Measurements from ENCODE around the gene STRIP1.

The STRIP1 gene

GRCh38 chr1:110094931-110095654 is 60.7 kb downstream of the STRIP1 start:
- TF ChIP-seq ZNF8 (CRISPR knock-in tag; IDR thresholded peaks at IDR 0.05), result no peak
- TF ChIP-seq TOX (CRISPR knock-in tag; IDR thresholded peaks at IDR 0.05; ENCODE audit: borderline replicate concordance), result no peak
- TF ChIP-seq ISL1 (CRISPR knock-in tag; IDR thresholded peaks at IDR 0.05), result no peak
- TF ChIP-seq POU6F1 (CRISPR knock-in tag; IDR thresholded peaks at IDR 0.05; ENCODE audit: borderline replicate concordance, low read depth), result no peak
- TF ChIP-seq ESRRG (CRISPR knock-in tag; IDR thresholded peaks at IDR 0.05), result no peak
- no peak for TF ChIP-seq PPARA (CRISPR knock-in tag; IDR thresholded peaks at IDR 0.05; ENCODE audit: borderline replicate concordance)
- no peak for TF ChIP-seq ZNF70 (CRISPR knock-in tag; IDR thresholded peaks at IDR 0.05)
- TF ChIP-seq ARNTL (CRISPR knock-in tag; IDR thresholded peaks at IDR 0.05; ENCODE audit: borderline replicate concordance, low read depth), result no peak
- TF ChIP-seq RARB (CRISPR knock-in tag; IDR thresholded peaks at IDR 0.05), result no peak
- TF ChIP-seq ZFP30 (CRISPR knock-in tag; IDR thresholded peaks at IDR 0.05), result no peak
- no peak for TF ChIP-seq CSRNP3 (CRISPR knock-in tag; IDR thresholded peaks at IDR 0.05)
- no peak for TF ChIP-seq TSHZ2 (CRISPR knock-in tag; IDR thresholded peaks at IDR 0.05)
- TF ChIP-seq GLIS3 (CRISPR knock-in tag; IDR thresholded peaks at IDR 0.05), result no peak
- no peak for TF ChIP-seq TCF4 (CRISPR knock-in tag; IDR thresholded peaks at IDR 0.05; ENCODE audit: borderline replicate concordance)
- ATAC-seq, result peak; percentile 89

GRCh38 chr1:110097507-110098221 is 63.2 kb downstream of the STRIP1 start:
- TF ChIP-seq ZNF565 (CRISPR knock-in tag; conservative IDR thresholded peaks at IDR 0.05; ENCODE audit: low read depth) (no peak), ARNTL (CRISPR knock-in tag; IDR thresholded peaks at IDR 0.05; ENCODE audit: borderline replicate concordance, low read depth) (no peak), PPARA (CRISPR knock-in tag; IDR thresholded peaks at IDR 0.05; ENCODE audit: borderline replicate concordance) (peak; percentile 69; the same call in 1 of the 2 replicates), OSR1 (CRISPR knock-in tag; IDR thresholded peaks at IDR 0.05) (no peak), RARB (CRISPR knock-in tag; IDR thresholded peaks at IDR 0.05) (no peak), CREB5 (CRISPR knock-in tag; IDR thresholded peaks at IDR 0.05; ENCODE audit: low read depth) (no peak), GLIS3 (CRISPR knock-in tag; IDR thresholded peaks at IDR 0.05) (peak; percentile 84), CSDC2 (CRISPR knock-in tag; IDR thresholded peaks at IDR 0.05) (no peak), TCF4 (CRISPR knock-in tag; IDR thresholded peaks at IDR 0.05; ENCODE audit: borderline replicate concordance) (no peak), BACH2 (CRISPR knock-in tag; IDR thresholded peaks at IDR 0.05; ENCODE audit: borderline replicate concordance) (no peak), ZC3H10 (CRISPR knock-in tag; IDR thresholded peaks at IDR 0.05) (peak; percentile 42; the same call in 1 of the 2 replicates), POU6F1 (CRISPR knock-in tag; IDR thresholded peaks at IDR 0.05; ENCODE audit: borderline replicate concordance, low read depth) (no peak), SNAI2 (CRISPR knock-in tag; IDR thresholded peaks at IDR 0.05) (peak; percentile 40; the same call in 1 of the 2 replicates), TSHZ2 (CRISPR knock-in tag; IDR thresholded peaks at IDR 0.05) (no peak), ZFP30 (CRISPR knock-in tag; IDR thresholded peaks at IDR 0.05) (no peak), ESRRG (CRISPR knock-in tag; IDR thresholded peaks at IDR 0.05) (no peak), PATZ1 (CRISPR knock-in tag; IDR thresholded peaks at IDR 0.05; ENCODE audit: borderline replicate concordance) (no peak), ZNF8 (CRISPR knock-in tag; IDR thresholded peaks at IDR 0.05) (0 out of 2 replicates have a peak, but pooled peaks have one; percentile 1)
- no peak for ATAC-seq
